Glutamatergic neuron (in vitro differentiated cells): ENCODE measurements around the gene MTFP1. TPM values are rescaled to one million over a fixed set of nuclear protein-coding genes. Genes with fewer than 3 reads are reported as not detected.

Experiments
- DNase-seq: peaks from one replicate; pipeline ENCODE4 v3.0.0; 2022
- H3K27ac Mint-ChIP-seq: one replicate; pipeline ENCODE4 v1.8.0; 2020; ENCODE audit warnings: mild to moderate bottlenecking, mixed read lengths, inconsistent platforms; ENCODE audit not compliant: unreplicated experiment
- H3K27me3 Mint-ChIP-seq: one replicate; pipeline ENCODE4 v1.8.0; 2020; ENCODE audit warnings: mild to moderate bottlenecking, moderate library complexity, mixed read lengths, inconsistent platforms; ENCODE audit not compliant: unreplicated experiment
- H3K36me3 Mint-ChIP-seq: one replicate; pipeline ENCODE4 v1.8.0; 2020; ENCODE audit warnings: mild to moderate bottlenecking, mixed read lengths, inconsistent platforms; ENCODE audit not compliant: unreplicated experiment
- H3K4me1 Mint-ChIP-seq: one replicate; pipeline ENCODE4 v1.8.0; 2020; ENCODE audit warnings: mild to moderate bottlenecking, low read depth, mixed read lengths, inconsistent platforms; ENCODE audit not compliant: unreplicated experiment
- H3K4me3 Mint-ChIP-seq: one replicate; pipeline ENCODE4 v1.8.0; 2020; ENCODE audit warnings: mild to moderate bottlenecking, mixed read lengths, inconsistent platforms; ENCODE audit not compliant: unreplicated experiment
- H3K9me3 Mint-ChIP-seq: one replicate; pipeline ENCODE4 v1.8.0; 2020; ENCODE audit warnings: mild to moderate bottlenecking, moderate library complexity, mixed read lengths, inconsistent platforms; ENCODE audit not compliant: unreplicated experiment
- CTCF ChIP-seq: fragments of 200-600 bp; sonication (generic); IDR thresholded peaks from one replicate; pipeline ENCODE4 v1.5.0; 2021; ENCODE audit not compliant: partially characterized antibody, unreplicated experiment
- total RNA-seq: library from RNA; stranded (reverse); fragmentation: NEBNext Ultra II Directional; extraction: Animal tissue kit (Norgen Biotek cat#: 25700); gene quantifications from one replicate; pipeline ENCODE4 v1.2.1, GENCODE V29; 2021; ENCODE audit not compliant: unreplicated experiment

MTFP1 gene
- total RNA-seq, 1 donor from 2014 or later = 5.8 TPM

GRCh38 chr22:30385942-30386341 lies 39.6 kb upstream of the MTFP1 start:
- Mint-ChIP-seq H3K4me3 (peak overlapping the region; percentile 89), H3K9me3 (peaks cover 4% of the 10 kb centered on the region), H3K27ac (peak overlapping the region; percentile 97), H3K4me1 (peaks cover 7% of the 10 kb centered on the region), H3K27me3 (peaks cover 8% of the 10 kb centered on the region), H3K36me3 (peaks cover 6% of the 10 kb centered on the region)
- TF ChIP-seq CTCF = no peak
- no peak for DNase-seq

GRCh38 chr22:30386608-30386959 lies 39.0 kb upstream of the MTFP1 start:
- DNase-seq = no peak
- H3K27me3 Mint-ChIP-seq = peaks cover 9% of the 10 kb centered on the region
- TF ChIP-seq CTCF = no peak
- H3K36me3 Mint-ChIP-seq = peaks cover 6% of the 10 kb centered on the region
- peaks cover 7% of the 10 kb centered on the region for H3K4me1 Mint-ChIP-seq
- H3K4me3 Mint-ChIP-seq = peak overlapping the region; percentile 89
- H3K27ac Mint-ChIP-seq = peak overlapping the region; percentile 97
- peaks cover 6% of the 10 kb centered on the region for H3K9me3 Mint-ChIP-seq

- Mint-ChIP-seq H3K27me3 (peaks cover 9% of the 10 kb centered on the region), H3K4me1 (peaks cover 7% of the 10 kb centered on the region), H3K9me3 (peaks cover 8% of the 10 kb centered on the region), H3K27ac (peak within 1 kb of the TSS; percentile 97), H3K36me3 (peaks cover 6% of the 10 kb centered on the region), H3K4me3 (peak within 1 kb of the TSS; percentile 89)
- peak; percentile 92 for DNase-seq
- TF ChIP-seq CTCF = peak; percentile 94
These were observed 38.4 kb upstream of the MTFP1 start, which contains the start of gene RNF215 for GRCh38 chr22:30386960-30387827. RNF215 (minus strand) TSS chr22:30387411; CDS start chr22:30387313, 98 bp downstream.

GRCh38 chr22:30390974-30391691 lies 34.4 kb upstream of the MTFP1 start:
- DNase-seq = no peak
- peaks cover 4% of the 10 kb centered on the region for H3K4me1 Mint-ChIP-seq
- H3K27ac Mint-ChIP-seq = no peak overlapping the region
- peaks cover 6% of the 10 kb centered on the region for H3K36me3 Mint-ChIP-seq
- H3K4me3 Mint-ChIP-seq = no peak overlapping the region
- TF ChIP-seq CTCF = peak; percentile 36
- peaks cover 7% of the 10 kb centered on the region for H3K9me3 Mint-ChIP-seq
- H3K27me3 Mint-ChIP-seq = peaks cover 8% of the 10 kb centered on the region
